Left cardiac atrium (tissue), 4 donors: ENCODE measurements around the gene ALG11. TPM values are rescaled to one million over a fixed set of nuclear protein-coding genes. Genes with fewer than 3 reads are reported as not detected.

Source experiments
- ATAC-seq, 2 donors: fragments of 200-7000 bp; cut with Tn5 transposase; one replicate each; pipeline ENCODE4 v1.9.1; 2020; ENCODE audit warnings: mild to moderate bottlenecking in 2 of 2, moderate library complexity in 2 of 2
- DNase-seq: peaks from one replicate; pipeline ENCODE4 v3.0.0-alpha.2; 2020
- intact Hi-C, 2 donors: fragments of 100-400 bp; cut with DNase I; formaldehyde crosslinking; loops; one replicate each; pipeline versions ENCODE4 v1.14.1 to v1.15.1; 2022 to 2023
- total RNA-seq, 2 donors: library from RNA; stranded (reverse); fragmentation: NEBNext Ultra II Directional; extraction: Animal tissue kit (Norgen Biotek cat#: 25700); gene quantifications; one replicate each; pipeline ENCODE4 v1.2.1, GENCODE V29; 2021
- donor health status: DM: no; HTN: yes; CAD: no.
- donor health status: DM: no; HTN: yes; CAD: no; lungs with severe emphysema.
- donor health status: DM: yes; HTN: yes; CAD: no.
- donor health status: Dilated cardiomyopathy.

Gene ALG11
- total RNA-seq, 2 donors from 2014 or later: 24.9 to 28.9 TPM

DNA sequence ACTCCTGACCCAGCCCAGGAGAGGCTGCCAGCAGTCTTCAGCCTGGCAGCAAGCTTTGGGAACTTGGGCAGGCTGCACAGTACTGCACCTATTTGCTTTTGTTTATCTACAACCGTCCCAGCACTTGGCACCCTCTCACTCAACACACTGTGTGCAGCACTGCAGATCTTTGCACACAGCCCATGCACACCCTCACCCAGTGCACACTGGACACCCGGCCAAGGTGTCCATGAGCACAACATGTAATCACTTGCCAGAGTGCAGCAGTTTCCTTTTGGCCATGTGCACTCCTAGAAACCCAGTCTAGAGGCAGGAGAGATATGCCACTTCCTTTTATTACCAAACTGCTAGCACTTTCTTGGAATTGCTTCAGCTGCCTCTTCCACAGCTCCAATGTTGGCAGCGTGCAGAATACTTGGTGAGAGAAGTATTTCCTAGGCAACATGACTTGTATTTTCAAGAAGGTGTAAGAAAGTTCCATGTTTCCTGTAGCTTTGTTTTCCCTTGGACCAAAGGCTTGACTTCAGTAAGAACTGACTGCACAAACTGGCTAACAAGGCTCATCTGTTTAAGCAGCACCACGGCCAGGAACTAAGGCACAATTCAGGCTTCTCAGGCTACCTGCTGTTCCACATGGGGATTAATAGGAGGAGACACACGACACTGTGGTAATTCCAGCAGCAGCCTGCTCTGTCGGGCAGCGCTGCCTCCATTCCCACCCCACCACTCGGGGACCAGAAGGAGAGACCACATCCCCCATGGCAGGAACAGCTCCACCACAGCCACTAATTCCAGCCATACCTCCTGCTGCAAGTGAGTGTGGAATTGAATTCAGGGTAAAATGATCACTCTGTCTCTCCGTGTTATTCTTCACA is 16.3 kb upstream of the ALG11 start:
- intact Hi-C loops: loop anchor here (5.0 kb wide), 2 partner anchors 131 to 169 kb away; partner anchors contain the start of gene NEK5 (in 1 of the 2)
- DNase-seq (peak; percentile 25), ATAC-seq (peak; percentile 76 to 86)

GRCh38 chr13:51996641-51997040 is 15.6 kb upstream of the ALG11 start:
- ATAC-seq (no peak), DNase-seq (no peak)
- intact Hi-C loops: loop anchor here (5.0 kb wide), 2 partner anchors 131 to 169 kb away; partner anchors contain the start of gene NEK5 (in 1 of the 2)

GRCh38 chr13:51997186-51997585 is 15.0 kb upstream of the ALG11 start:
- DNase-seq: no peak
- intact Hi-C loops: loop anchor here (5.0 kb wide), 2 partner anchors 130 to 170 kb away; partner anchors contain the start of gene NEK5 (in 1 of the 2)
- no peak for ATAC-seq

DNA sequence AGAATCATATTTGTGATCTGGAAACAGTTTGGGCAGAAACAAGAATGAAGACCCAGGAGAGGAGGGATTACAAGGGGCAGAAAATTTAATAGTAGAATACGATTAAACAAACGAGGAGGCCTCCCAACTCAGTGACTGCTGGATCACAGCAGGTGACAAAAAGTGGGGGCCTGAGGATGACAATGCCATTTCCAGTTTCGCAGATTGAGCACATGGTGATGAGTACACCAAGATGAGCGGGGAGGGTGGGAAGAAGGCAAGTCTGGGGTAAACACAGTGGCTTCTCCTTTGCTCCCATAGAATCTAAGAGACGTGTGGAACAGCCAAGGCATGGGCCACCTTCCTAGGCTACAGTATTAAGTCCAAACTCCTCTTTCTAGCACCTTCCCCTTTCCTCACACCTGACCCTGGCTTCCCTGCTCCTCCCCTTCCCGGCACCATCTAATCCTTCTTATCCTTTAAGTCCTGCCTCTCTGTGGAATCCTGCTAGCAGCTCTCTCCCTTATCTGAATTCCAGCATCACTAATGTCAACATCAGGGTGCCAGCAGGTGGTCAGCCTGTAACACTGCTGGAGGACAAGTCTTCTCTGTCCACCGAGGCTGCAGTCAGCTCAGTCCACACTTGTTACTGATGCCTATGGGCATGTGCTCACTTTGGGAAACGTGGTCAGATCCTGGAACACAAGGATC is 14.4 kb upstream of the ALG11 start:
- no peak for DNase-seq
- no peak for ATAC-seq
- intact Hi-C loops: loop anchor here (5.0 kb wide), 2 partner anchors 130 to 170 kb away; partner anchors contain the start of gene NEK5 (in 1 of the 2)

DNA sequence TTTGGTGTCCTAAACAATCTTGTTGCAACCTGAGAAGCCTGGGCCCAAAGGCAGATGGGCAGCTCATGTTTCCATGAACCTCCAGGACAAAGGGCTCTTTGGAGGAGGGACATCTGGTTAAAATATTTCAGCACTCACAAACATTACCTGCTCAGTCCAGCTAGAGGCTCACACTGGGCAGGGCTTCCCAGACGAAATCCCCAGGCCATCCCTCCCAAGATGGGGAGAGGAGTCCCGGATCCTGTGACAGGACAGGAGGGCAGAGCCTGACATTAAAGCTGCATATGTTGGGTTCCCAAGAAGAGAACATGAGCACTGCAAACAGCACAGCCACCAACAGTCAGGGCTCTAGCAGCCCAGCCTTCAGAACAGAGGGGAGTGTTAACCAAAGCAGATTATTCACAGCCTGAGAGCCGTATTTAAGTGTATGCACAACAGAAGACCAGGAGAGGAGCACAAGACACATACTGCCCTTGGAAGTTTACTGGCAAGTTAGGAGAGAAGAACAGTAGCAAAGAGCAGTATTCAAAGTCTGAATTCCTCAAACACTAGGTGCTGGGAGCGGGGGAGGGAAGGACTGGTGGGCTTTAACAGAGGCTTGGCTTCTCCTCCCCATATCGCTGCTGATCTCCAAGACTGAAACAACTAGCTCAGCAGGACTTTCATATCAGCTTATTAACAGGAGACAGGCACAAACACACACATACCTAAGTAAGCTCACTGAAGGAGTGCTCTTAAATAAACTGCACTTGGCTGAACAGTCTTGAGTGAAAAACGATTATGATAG is 13.3 kb upstream of the ALG11 start:
- no peak for ATAC-seq
- intact Hi-C loops: loop anchor here (5.0 kb wide), 2 partner anchors 128 to 172 kb away; partner anchors contain the start of gene NEK5 (in 1 of the 2)
- no peak for DNase-seq

GRCh38 chr13:51999510-51999911 is 12.7 kb upstream of the ALG11 start:
- ATAC-seq (peak; percentile 73 to 74), DNase-seq (peak; percentile 70)
- intact Hi-C loops: loop anchor here (5.0 kb wide), 2 partner anchors 128 to 172 kb away; partner anchors contain the start of gene NEK5 (in 1 of the 2)

GRCh38 chr13:51999921-52000320 is 12.3 kb upstream of the ALG11 start:
- intact Hi-C loops: loop anchor here (5.0 to 10.0 kb wide), 3 partner anchors 105 to 173 kb away; partner anchors contain the start of gene NEK5 (in 2 of the 2)
- DNase-seq (no peak), ATAC-seq (peak in 1 of 2 donors; percentile 6)

DNA sequence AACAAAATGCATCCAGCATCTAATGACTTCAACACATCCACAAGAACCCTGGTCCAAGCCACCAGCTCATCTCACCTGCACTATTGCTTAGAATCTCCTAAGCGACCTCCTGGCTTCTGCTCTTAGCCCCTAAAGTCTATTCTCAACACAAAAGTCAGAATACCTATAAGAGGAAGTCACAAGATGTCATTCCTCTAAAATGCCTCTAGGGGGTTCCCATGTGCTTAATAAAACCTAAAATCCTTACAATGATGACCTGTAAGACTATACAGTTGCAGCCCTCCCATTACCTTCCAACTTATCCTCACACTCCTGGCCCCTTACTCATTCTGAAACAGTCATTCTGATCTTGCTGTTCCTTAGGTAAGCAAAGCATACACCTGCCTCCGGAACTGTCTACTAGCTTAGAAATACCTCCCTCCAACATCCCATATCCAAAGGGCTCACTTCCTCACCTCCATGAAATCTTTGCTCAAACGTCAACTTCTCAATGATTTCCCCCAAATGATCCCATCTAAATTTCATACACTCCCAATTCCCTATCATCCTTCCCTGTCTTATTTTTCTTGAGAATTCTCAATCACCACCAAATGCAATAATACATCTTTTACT is 11.0 kb upstream of the ALG11 start:
- intact Hi-C loops: loop anchor here in 1 of 2 donors (5.0 to 10.0 kb wide), 2 partner anchors 106 to 126 kb away; partner anchors contain the start of gene NEK5
- ATAC-seq: peak in 1 of 2 donors; percentile 49
- DNase-seq: no peak

DNA sequence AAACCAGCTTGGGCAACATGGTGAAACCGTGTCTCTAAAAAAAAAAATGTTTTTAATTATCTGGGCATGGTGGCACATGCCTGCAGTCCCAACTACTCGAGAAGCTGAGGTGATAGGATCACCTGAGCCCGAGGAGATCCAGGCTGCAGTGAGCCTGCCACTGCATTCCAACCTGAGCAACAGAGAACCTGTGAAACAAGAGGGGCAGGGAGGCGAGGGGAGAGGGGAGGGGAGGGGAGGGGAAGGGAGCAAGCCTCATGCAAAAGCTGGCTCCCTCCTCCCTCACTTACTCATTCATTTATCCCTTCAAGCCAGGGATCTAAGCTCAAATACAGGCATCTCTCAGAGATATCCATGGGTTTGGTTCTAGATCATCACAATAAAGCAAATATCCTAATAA is 9.8 kb upstream of the ALG11 start:
- ATAC-seq: no peak
- intact Hi-C loops: loop anchor here in 1 of 2 donors (5.0 to 10.0 kb wide), 2 partner anchors 108 to 125 kb away; partner anchors contain the start of gene NEK5
- DNase-seq: no peak

DNA sequence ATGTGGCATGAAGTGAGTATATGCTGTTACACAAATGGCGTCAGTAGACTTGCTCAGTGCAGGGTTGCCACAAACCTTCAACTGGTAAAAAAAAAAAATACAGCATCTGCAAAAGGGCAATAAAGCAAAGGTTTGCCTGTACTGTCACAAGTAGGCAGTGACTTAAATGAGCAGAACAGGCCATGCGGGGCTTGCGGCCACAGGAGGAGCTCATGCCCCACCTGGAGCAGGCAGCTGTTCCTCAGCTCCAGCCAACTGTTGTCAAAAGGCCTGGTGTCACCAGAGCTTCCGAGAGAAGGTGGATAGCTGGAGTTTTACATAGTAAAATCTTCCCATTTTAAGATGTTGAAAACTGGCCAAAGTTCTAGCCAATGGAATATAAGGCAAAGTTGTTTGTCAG is 8.7 kb upstream of the ALG11 start:
- intact Hi-C loops: loop anchor here in 1 of 2 donors (5.0 to 10.0 kb wide), 2 partner anchors 109 to 124 kb away; partner anchors contain the start of gene NEK5
- ATAC-seq (no peak), DNase-seq (no peak)

GRCh38 chr13:52004511-52005170 is 7.6 kb upstream of the ALG11 start:
- ATAC-seq: no peak
- DNase-seq: no peak
- intact Hi-C loops: loop anchor here in 1 of 2 donors (5.0 to 10.0 kb wide), 2 partner anchors 110 to 123 kb away; partner anchors contain the start of gene NEK5

- ATAC-seq (no peak), DNase-seq (no peak)
- intact Hi-C loops: loop anchor here in 1 of 2 donors (10.0 kb wide), 1 partner anchor 111 kb away; no protein-coding TSS in a partner anchor
Observed at GRCh38 chr13:52005841-52006522, 6.2 kb upstream of the ALG11 start.

GRCh38 chr13:52006523-52007245 is 5.5 kb upstream of the ALG11 start:
- DNase-seq: no peak
- ATAC-seq: no peak
- intact Hi-C loops: loop anchor here in 1 of 2 donors (10.0 kb wide), 1 partner anchor 112 kb away; no protein-coding TSS in a partner anchor

DNA sequence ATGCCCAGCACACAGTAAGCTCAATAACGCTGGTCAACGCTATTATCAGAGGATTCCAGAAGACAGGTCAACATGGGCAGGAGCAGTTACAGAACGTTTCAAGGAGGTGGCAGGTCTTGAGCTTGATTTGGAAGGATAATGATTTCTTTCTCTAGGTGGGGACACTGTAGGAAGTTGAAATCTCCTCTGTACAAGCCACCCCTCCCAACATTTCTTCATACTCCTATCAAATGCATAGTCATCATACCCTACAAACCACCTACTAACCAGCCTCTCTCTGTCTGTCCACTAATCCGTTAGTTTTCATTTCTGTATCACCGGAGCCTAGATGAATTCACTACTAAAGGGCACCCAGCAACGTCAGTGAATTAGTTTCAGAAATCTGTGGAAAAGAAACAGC is 2.3 kb upstream of the ALG11 start:
- no peak for DNase-seq
- no peak for ATAC-seq
- intact Hi-C loops: loop anchor here in 1 of 2 donors (10.0 kb wide), 1 partner anchor 115 kb away; no protein-coding TSS in a partner anchor

GRCh38 chr13:52010890-52011631 is 1.1 kb upstream of the ALG11 start, which contains the start of gene ATP7B:
Gene ATP7B (minus strand): TSS chr13:52011450. CDS start chr13:52011337, 113 bp downstream.
- intact Hi-C loops: no loop called here

More at GRCh38 chr13:52010890-52011631, 1.1 kb upstream of the ALG11 start, which contains the start of gene ATP7B:
- DNase-seq: peak; percentile 27
- peak; percentile 14 to 55 for ATAC-seq
